HL-60 (cell line): ENCODE measurements around the gene DNAAF1.

Experiments used
- DNase-seq, 2 experiments: peaks; one replicate each; pipeline ENCODE4 v3.0.0-alpha.2; 2010 to 2020; ENCODE audit warnings: low read depth in 1 of 2, low spot score in 1 of 2
- H3K27ac ChIP-seq: fragments of 250-450 bp; sonication (Bioruptor Pico); replicated peaks from 2 replicates; pipeline ENCODE4 v1.5.1; 2020; ENCODE audit warnings: mild to moderate bottlenecking, moderate library complexity
- H3K27me3 ChIP-seq: fragments of 250-450 bp; sonication (Bioruptor Pico); 2 replicates; pipeline ENCODE4 v1.5.1; 2021; ENCODE audit warnings: mild to moderate bottlenecking, moderate library complexity; ENCODE audit not compliant: insufficient read depth, poor library complexity, severe bottlenecking
- H3K4me3 ChIP-seq: replicated peaks from 2 replicates; pipeline ENCODE4 v1.5.1; 2011; ENCODE audit warnings: mild to moderate bottlenecking, control low read depth, low read length; ENCODE audit not compliant: insufficient read depth
- GABPA ChIP-seq: IDR thresholded peaks from 2 replicates; pipeline ENCODE4 v1.6.1; 2012; ENCODE audit warnings: low read depth
- POLR2AphosphoS5 ChIP-seq: IDR thresholded peaks from 2 replicates; pipeline ENCODE4 v1.6.1; 2012; ENCODE audit warnings: low read depth
- REST ChIP-seq: IDR thresholded peaks from 2 replicates; pipeline ENCODE4 v1.6.1; 2012; ENCODE audit warnings: low read depth; ENCODE audit not compliant: insufficient replicate concordance
- SPI1 ChIP-seq: IDR thresholded peaks from 2 replicates; pipeline ENCODE4 v1.6.1; 2012; ENCODE audit warnings: low read depth, mild to moderate bottlenecking, borderline replicate concordance
- TF ChIP-seq, protein P1 (sequence below): IDR thresholded peaks from one replicate; pipeline ENCODE4 v1.5.1; 2011; ENCODE audit warnings: low read length, control low read depth, inconsistent platforms; ENCODE audit not compliant: insufficient read depth

Gene DNAAF1

GRCh38 chr16:84196101-84196500 lies 51.0 kb downstream of the DNAAF1 start:
- no peak for DNase-seq
- TF ChIP-seq REST (no peak), GABPA (no peak), POLR2AphosphoS5 (no peak), SPI1 (no peak)
- TF ChIP-seq, protein P1, sequence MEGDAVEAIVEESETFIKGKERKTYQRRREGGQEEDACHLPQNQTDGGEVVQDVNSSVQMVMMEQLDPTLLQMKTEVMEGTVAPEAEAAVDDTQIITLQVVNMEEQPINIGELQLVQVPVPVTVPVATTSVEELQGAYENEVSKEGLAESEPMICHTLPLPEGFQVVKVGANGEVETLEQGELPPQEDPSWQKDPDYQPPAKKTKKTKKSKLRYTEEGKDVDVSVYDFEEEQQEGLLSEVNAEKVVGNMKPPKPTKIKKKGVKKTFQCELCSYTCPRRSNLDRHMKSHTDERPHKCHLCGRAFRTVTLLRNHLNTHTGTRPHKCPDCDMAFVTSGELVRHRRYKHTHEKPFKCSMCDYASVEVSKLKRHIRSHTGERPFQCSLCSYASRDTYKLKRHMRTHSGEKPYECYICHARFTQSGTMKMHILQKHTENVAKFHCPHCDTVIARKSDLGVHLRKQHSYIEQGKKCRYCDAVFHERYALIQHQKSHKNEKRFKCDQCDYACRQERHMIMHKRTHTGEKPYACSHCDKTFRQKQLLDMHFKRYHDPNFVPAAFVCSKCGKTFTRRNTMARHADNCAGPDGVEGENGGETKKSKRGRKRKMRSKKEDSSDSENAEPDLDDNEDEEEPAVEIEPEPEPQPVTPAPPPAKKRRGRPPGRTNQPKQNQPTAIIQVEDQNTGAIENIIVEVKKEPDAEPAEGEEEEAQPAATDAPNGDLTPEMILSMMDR = no peak

DNA sequence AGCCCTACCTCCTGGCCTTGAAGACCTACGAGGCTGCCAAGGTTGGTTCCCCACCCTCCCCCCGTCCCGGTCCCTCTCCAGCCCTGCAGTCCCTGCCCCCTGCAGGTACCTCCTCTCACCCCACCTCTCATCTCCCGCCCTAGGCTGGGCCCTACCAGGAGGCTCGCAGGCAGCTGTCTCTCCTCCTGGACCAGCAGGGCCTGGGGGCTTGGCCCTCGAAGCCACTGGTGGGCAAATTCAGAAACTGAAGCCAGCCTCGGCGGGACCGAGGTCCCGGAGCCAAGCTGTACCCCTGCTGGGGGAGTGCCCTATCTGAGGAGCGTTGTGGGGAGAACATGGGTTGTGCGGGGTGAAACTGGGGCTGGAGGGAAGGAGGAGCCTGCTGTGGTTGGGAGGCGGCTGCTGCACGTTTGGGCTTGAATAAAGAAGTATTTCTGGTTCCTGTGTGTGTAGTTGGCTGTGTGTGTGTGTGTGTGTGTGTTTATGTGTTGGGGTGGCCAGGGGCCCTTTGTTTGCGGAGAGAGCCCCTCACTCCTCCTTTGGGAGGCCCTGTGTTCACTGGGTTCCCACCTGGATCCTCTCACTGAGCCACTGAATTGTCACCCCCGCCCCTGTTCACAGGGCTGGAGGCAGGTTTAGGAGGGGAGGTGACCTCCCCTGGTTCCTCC lies 51.8 kb downstream of the DNAAF1 start:
- no peak overlapping the region for H3K4me3 ChIP-seq
- peaks cover 2% of the 10 kb centered on the region for H3K27me3 ChIP-seq
- DNase-seq = peak in 1 of 2 experiments; percentile 32
- TF ChIP-seq, protein P1 = no peak
- TF ChIP-seq REST (no peak), POLR2AphosphoS5 (no peak)
- H3K27ac ChIP-seq = no peak overlapping the region

More at GRCh38 chr16:84196101-84196500, 51.0 kb downstream of the DNAAF1 start:
- Histone ChIP-seq H3K4me3 (no peak overlapping the region), H3K27ac (no peak overlapping the region), H3K27me3 (peaks cover 2% of the 10 kb centered on the region)

DNA sequence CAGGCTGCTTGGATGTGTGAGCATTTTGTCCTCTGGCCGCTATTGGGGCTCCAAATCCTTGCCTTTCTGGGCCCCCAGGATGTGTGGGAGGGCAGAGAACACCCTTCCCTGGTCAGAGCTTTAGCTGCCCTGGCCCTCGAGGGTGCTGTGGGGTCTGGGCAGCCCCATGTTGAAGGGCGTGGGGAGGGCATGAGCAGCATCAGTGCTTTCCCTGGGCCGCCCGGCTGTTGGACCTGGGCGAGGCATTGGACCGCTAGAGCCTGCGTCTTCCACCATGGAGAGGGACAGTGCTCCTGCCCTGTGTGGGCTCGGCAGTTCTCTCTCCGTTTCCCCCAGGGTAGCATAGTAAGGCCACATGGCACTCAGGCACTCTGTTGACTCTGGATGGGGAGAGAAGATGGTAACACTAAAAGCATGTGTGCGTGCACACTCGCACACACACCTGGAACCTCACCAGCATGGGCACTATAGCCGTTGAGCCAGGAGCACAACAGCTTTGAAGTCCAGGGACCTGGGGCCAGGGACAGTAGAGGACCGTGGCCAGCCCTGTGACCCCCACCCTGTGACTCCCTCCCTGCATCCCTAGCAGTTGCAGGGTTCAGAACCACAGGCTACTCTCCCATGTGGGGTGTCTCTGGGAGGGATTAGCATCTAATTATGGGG lies 52.5 kb downstream of the DNAAF1 start:
- H3K27ac ChIP-seq = no peak overlapping the region
- no peak overlapping the region for H3K4me3 ChIP-seq
- TF ChIP-seq, protein P1 = no peak
- TF ChIP-seq SPI1 (no peak), GABPA (no peak), REST (no peak), POLR2AphosphoS5 (no peak)
- H3K27me3 ChIP-seq = peaks cover 2% of the 10 kb centered on the region
- DNase-seq = no peak
